GM18870 (cell line): ENCODE results near the gene DLG4.
A peak's percentile ranks its signal among the peaks of the same experiment; 100 is the strongest.

Experiments used
- ATAC-seq: cut with Tn5 transposase; IDR thresholded peaks from one replicate; pipeline ENCODE4 v1.9.1; 2021; ENCODE audit warnings: moderate library complexity; ENCODE audit not compliant: unreplicated experiment

Gene DLG4

DNA sequence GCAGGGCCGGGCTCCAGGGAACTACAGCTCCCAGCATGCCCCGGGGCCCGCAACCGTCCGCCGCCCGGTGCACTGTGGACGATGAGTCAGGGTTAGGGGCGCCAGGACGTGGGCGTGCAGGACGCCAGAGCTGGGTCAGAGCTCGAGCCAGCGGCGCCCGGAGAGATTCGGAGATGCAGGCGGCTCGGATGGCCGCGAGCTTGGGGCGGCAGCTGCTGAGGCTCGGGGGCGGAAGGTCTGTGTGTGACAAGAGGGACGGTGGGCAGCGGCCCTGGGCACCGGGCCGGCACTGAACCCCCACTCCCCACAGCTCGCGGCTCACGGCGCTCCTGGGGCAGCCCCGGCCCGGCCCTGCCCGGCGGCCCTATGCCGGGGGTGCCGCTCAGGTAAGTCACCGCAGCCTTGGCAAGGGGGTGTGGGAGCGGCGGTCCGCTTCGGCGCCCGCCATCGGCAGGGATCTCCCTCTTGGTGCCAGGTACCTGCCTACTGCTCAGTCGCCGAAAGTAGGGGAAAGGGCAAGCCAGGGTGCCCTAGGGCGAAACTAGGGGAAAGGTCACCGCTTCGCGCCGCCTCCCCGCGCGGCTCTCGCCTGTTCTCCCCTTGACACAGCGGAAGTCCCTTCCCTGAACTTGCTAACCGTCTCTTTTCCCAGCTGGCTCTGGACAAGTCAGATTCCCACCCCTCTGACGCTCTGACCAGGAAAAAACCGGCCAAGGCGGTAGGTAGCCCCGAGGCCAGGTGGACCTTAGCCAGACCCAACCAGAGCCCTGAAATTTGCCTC lies at the start of gene DLG4, which contains the start of gene ACADVL:
DLG4 (minus strand) TSS at position 25 of the 781 bp plus-strand sequence.
ACADVL (plus strand) TSS at position 127 of the 781 bp plus-strand sequence; CDS start at position 174, 47 bp downstream.
- ATAC-seq, result peak; percentile 44

DNA sequence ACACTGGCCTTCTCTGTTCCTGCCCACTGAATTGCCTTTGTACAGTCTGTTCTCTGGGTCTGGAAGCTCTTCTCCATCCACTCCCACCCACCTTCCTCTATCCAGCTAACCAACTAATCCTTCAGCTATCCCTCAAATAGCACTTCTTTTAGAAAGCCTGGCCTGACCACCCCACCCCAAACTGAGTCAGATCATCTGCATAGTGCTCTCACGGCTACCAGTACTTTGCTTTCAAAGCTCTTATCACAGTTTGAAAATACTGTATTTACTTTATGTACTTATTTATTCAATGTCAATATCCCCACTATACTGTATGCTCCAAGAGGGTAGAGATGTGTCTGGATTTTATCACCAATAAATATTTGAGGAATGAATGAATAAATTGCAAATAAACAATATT lies 47.1 kb upstream of the DLG4 start:
- no peak for ATAC-seq

DNA sequence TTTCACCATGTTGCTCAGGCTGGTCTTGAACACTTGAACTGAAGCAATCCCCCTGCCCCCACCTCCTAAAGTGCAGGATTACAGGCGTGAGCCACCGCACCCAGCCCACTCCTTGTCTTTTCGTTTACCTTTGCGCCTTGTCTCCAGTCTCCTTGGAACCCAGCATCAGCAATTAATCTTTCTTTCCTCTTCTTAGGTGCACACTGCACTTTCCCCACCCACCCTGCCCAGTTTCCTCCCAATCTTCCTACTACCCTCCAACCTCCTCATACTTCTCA lies 44.1 kb upstream of the DLG4 start:
- ATAC-seq, result no peak

- ATAC-seq, result no peak
Measured at GRCh38 chr17:7262935-7263800, 43.5 kb upstream of the DLG4 start.

- no peak for ATAC-seq
Measured at GRCh38 chr17:7262192-7262934, 42.7 kb upstream of the DLG4 start, which contains the start of gene CLDN7. Gene CLDN7, minus strand, starts transcription at chr17:7262478. Its CDS starts 435 bp downstream, at chr17:7262043.

DNA sequence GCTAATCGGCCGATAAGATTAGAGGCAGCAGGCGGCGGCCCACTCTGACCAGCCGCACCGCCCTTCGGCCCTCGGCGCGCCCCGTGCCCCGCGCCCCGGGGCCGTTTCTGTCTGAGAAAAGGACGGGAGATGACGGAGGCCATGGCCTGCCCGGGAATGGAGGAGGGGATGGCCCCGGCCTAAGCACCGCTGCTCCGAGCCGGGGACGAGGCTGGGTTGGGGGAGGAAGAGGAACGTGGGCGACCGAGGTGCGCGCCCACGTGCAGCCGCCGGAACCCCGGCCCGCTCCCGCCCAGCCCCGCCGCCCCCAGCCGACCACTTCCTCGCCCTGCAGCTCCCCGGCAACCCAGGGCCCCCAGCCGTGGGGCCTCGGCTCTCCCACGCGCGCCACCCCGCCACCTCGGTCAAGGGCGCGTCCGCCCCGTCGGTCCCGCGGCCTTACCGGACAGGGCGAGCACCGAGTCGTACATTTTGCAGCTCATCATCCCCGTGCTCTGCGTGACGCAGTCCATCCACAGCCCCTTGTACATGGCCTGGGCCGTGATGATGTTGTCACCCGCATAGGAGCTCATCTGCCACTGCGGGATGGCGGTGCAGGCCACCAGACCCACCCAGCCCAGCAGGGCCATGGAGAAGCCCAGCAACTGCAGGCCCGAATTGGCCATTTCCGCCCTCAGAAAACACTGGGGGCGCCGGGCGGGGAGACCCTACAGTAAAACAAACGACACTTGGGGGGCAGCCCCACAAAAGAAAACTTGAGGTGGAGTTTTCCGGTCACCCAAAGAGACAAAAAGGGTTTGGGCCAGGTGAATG lies 41.9 kb upstream of the DLG4 start:
- no peak for ATAC-seq

- ATAC-seq, result no peak
Measured at GRCh38 chr17:7260651-7261378, 41.2 kb upstream of the DLG4 start.

GRCh38 chr17:7260151-7260550 lies 40.5 kb upstream of the DLG4 start:
- ATAC-seq, result no peak

DNA sequence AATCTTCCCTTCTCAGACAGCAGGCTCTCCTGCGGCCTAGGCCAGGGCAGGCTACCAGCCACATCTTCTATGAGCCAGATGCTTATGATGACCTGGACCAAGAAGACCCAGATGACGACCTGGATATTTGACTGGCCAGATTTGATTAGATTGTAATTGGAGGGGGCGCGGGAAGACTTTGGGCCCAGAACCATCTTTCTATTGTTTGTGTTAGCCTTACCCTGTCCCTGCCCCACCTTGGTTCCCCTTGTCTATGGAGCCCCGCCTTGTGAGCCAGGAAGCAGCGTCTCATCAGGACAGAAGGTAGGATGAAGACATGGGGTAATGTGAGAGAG lies 39.9 kb upstream of the DLG4 start:
- ATAC-seq, result no peak

DNA sequence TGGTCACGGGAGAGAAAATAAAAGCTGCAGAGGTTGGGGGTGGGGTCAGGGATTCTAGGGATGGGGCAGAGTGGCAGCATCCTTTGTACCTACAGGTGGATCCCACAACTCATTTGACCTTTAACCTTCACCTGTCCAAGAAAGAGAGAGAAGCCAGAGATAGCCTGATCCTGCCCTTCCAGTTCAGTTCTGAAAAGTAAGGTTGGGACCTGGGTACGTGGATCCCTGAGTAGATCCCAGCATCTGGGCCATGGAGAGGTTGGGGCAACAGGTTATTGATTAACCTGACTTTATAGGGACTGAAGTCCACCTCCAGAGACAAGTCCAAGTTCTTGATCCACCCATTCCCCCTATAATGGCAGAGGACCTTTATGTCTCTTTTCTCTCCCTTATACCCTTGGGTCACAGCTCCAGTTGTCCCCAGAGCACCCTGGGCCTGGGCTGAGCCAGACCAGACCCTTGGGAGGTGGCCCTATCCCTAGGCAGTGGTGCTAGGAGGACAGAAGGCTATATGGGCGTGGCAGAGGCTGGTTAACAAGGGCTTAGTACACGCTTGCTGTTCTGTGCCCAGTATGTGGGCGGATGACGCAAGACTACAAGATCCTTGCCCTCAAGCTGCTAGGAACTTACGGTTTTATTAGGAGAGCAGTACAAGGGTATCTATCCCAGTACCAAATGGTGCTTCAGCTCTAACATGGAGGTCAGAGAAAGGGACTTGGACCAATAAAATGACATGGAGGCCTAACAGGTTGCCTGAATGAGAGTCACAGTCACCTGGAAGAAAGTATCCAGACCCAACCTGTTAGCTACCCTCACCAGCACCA lies 39.3 kb upstream of the DLG4 start:
- no peak for ATAC-seq

- no peak for ATAC-seq
Measured at GRCh38 chr17:7256766-7257456, 37.3 kb upstream of the DLG4 start.

GRCh38 chr17:7254511-7254910 lies 34.9 kb upstream of the DLG4 start:
- no peak for ATAC-seq

DNA sequence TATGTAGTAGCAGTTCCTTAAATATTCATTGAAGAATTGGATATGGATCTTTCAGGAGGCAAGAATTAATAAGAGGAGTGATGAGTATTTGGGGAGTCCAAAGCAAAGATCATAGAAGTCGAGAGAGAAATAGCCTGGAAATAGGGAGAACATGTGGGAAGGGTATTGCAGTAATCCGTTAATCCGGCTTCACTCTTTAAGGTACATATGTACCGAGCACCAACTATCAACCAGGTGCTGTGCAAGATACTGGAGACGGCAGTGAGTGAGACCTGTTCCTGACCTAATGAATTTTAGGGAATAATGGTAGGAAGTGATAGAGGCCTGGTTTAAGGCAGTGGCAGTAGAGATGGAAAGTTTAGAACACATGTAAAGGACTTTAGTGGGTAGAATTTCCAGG lies 33.4 kb upstream of the DLG4 start:
- no peak for ATAC-seq

- ATAC-seq, result peak; percentile 46
Measured at GRCh38 chr17:7252176-7253043, 32.8 kb upstream of the DLG4 start, which contains the start of gene ELP5. Gene ELP5, plus strand, starts transcription at chr17:7252215. Its CDS starts 336 bp downstream, at chr17:7252551.

DNA sequence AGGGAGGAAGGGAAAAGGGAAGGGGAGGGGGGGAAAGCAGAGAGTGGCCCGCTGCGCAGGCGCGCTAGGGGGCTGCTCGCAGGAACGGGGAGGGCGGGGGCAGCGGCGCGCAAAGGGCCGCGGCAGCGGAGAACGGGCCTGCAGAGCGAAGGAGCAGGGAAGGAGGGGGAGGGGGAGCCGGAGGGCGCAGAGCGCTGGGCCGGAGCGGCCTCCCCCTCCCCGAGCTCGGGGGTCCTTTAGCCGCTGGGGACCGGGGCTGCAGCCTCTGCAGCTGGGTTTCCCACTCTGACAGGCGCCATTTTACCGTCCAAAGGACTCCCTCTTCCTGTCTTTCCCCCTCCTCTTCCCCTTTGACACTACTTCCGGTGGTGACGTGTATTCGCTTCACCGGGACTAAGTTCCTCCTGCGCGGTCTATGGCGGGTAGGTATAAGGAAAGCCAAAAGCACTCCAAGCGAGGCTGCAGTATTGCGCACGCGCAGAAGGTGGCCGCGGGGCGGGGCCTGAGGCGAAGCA lies 32.1 kb upstream of the DLG4 start, which contains the start of gene CTDNEP1:
CTDNEP1 (minus strand) TSS at position 74 of the 515 bp plus-strand sequence. CDS start 438 bp downstream, outside the sequence.
- peak; percentile 86 for ATAC-seq

DNA sequence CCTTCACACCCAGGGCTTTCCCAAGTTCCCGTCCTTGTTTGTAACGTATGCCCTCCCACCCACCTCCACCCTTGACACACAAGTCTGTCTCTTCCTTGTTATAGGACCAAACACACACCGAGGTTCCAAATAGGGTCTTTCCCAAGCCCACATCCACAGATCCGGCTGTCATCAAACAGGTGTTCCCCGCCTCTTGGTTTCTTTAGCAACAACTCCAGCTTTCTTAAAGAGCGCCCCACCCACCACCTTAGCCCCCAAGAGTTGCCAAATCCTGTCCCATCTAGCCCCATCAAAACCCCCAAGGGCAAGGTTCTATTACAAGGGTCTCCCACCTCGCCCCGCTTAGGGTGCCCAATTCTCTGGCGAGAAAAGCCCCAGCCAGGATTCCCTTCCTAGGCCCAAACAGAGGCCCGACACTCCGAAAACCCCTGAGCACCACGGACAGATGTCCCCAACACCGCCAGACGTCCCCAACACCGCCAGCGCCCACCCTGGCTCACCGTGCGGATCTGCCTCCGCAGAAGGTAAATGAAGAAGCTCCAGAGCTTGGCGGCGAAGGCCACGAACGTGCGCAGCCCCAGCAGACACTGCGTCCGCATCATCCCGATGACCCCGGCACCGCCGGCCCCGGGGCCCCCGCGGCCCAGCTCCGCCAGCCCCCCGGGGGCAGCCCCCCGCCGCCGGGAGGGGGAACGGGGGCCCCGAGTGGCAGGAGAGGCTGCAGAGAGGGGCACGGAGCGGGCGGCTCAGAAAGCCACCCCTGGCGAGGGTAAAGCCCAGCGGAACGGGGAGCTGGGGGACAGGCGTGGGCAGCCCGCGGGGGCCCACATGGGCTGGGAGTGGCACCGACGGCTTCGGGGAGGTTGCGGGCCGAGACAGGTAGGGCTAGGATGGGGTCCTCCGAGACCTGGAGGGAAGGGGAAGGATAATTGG lies 31.3 kb upstream of the DLG4 start:
- no peak for ATAC-seq
